ENCODE results near the gene GLRX.
"Not testable (repeated sequence)": the region's sequence is repeated elsewhere in the genome, so short reads cannot be mapped to it uniquely, and the experiment has no call there.

GLRX gene

DNA sequence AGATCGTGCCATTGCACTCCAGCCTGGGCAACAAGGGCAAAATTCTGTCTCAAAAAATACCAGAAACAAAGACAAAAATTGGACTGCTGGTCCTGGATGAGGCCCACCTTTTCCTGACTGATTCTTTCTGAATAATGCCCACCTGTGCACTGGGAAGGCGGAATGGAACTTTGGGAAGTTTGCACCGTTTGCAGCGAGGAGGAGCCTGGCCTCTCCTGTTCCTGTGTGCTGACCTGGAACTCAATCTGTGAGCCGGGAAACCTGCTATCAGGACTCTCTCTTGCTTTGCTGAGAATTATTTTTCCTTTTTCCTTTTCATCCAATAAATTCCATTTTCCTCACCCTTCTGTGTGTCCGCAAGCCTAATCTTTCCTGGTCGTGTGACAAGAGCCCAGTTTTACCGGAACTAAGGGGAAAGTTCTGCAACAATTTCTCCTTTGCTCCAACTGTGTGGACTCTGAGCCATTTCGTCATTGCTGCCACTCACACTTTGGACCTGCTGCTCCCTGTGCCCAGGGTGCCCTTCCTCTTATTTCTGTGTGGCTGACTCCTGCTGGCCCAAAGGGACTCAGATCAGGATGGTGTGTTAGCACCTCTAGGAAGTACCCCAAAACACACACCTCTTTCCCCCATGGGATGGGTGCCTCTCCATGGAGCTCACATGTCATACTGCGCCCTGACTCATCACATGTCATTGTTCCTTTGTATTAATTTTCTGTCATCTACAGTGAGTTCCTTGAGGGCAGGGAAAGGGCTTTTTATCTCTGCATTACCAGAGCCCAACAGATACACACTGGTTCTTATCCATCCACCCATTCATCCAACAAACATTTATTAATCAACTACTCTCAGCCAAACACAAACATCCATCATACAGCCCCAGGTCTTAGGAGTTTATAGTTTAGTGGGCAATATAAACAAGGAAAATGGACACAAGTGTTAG is 4.7 kb upstream of the GLRX start:
- no peak for FAIRE-seq

DNA sequence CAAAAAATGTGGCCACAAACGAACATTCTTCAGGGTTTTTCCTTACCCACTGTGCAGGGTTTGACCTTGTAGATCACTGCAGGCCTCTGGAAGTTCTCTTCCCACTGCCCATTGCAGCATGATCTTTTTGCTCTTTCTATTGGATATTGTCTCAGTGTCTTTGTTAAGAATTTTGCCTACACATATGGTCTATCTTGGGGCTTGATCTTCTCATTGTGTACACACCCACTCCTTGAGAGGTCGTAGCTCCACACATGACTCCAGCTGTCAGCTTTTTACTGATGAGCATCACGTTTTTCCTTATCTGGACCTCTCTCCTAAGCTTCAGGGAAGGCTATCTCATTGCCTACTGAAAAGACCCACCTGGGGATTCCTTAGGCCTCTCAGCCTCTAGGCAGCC is 3.0 kb upstream of the GLRX start:
- no peak for FAIRE-seq

DNA sequence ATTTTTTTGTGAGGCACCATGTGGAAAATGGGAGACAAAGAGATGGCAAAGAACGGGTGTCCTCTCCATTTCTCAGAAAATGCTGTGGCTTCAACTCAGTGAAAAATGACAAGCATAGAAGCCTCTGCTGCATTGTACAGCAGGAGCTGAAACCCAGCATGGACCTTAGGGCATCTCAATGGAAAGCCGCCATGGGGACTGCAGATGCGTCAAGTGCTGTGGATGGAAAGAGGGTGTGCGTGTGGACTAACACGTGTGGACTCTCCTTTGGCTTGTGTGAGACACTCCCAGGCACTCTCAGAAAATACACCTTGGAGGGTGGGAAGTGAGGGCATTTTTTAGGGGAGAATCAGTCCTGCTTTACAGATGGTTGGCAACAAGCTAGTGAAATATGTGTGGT is 2.2 kb upstream of the GLRX start:
- FAIRE-seq, result no peak

DNA sequence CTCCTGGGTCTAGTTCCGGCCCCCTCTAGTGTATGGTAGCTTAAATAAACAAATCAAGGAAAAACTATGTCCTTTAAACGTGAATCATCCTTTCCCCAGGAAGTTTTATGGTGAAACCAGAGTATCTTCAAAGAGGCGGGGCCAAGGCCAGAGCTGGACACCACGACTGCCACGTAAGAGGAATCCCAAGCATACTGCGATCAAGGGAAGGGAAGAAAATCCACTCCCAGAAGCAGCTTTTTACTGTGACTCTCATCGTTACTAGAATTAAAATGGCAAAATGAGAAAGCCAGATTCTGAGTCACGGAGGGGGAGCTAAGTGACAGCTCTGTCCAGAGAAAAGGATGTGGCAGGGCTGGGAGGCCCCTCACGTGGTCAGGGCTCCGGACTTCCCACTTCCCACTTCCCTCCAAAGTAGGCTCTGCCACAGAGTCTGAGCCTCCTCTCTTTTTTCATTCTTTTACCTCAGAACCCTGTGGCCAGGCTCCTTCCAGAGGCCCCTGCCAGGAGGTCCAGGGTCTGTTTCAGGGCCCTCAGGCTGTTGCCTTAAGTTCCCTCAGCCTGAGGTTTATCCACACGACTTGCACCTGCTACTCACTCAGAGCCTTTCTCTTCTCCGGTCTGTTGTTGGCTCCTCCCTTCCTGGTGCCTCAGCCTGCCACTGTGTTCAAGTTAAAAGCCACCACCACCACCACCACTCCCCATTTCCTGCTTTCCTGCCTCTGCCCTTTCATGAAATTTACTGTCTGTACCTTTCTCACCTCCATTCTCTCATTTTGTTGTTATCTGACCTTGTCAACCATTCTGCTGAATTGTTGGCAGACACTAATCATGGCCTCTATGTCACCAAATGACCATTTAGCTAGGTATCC is 1.4 kb upstream of the GLRX start:
- FAIRE-seq, result no peak

DNA sequence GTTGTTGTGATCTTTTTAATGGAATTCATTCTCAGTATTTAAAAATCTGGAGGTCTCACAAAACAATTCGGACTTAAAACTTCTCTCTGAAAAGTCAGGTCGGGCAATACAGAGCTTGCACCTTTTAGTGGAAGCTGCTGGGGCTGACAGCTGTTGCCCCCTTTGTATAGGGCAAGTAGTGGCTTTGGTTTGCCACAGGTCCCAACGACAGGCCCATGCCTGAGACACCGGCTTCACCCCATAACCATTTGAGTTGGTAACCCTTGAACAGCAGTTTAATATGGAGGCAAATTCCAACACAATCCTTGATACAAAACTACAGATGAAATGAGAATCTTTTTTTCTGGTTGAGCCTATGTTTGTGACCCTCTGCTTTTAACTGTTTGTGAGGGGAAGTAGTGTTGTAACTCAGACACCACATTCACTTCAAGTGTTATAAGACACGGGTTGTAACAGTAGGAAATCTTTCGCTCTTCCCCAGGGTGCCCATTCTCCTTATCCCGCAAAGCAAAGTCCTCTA is 752 bp upstream of the GLRX start:
- FAIRE-seq, result no peak

DNA sequence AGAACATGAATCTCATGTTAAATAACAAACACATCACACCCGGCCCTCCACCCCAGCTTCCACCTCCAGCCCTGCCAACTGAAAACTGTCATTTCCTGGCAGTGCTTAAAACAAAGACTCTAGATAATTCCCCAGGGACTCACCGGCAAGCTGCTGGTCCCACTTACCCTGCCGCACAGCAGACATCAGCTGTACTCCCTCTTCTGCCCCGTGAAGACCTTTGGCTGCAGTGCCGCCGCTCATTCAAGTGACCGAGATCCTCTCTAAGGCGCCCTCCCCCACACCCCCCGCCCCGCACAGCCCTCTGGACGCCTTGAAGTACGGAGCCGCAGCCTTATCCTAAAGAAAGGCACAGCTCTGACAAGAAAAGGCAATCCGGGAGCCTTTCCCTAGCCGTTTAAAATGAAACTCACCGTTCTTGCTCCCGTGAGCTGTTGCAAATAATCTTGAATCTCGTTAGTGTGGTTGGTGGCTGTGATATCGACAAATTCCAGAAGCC is 434 bp downstream of the GLRX start:
- no peak for FAIRE-seq

DNA sequence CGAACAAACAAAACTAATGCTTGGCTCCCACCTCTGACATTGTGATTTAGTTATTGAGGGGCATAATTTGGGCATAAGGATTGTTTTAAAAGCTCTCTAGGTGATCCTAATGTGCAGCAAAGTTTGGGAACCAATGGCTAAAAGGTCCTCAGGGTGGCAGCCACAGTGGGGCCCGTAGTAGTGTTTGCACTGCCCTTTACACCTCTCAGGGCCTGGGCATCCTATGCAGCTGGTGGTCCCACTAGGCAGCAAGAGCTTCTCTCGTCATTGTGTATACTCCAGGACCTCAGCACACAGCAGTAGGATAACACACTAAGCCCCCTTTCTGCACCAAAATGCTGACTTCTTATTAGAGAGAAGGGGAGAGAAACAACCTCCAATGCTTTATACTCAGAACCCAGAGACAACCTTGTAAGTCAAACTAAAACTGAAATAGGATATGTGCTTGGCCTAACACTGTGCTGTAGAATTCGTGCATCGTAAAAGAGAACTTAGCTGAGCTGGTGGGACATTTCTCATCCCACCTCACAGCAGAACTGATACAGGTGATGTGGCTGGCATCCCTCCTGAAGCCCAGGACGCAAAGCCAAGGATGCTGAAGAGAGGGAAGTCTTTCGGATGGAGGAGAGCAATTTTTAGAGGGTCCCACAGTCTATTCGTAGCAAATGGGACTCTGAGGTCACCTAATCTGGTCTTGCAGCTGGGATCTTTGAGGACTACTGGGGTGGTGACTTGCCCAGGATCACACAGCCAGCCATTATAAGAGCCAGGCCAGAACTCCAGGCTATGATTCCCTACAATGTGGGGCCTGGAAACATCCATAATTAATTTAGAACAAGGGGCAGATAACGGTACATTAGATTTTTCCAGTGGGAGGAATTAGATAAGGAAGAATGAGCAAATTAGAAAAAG is 1.2 kb downstream of the GLRX start:
- FAIRE-seq, result no peak

DNA sequence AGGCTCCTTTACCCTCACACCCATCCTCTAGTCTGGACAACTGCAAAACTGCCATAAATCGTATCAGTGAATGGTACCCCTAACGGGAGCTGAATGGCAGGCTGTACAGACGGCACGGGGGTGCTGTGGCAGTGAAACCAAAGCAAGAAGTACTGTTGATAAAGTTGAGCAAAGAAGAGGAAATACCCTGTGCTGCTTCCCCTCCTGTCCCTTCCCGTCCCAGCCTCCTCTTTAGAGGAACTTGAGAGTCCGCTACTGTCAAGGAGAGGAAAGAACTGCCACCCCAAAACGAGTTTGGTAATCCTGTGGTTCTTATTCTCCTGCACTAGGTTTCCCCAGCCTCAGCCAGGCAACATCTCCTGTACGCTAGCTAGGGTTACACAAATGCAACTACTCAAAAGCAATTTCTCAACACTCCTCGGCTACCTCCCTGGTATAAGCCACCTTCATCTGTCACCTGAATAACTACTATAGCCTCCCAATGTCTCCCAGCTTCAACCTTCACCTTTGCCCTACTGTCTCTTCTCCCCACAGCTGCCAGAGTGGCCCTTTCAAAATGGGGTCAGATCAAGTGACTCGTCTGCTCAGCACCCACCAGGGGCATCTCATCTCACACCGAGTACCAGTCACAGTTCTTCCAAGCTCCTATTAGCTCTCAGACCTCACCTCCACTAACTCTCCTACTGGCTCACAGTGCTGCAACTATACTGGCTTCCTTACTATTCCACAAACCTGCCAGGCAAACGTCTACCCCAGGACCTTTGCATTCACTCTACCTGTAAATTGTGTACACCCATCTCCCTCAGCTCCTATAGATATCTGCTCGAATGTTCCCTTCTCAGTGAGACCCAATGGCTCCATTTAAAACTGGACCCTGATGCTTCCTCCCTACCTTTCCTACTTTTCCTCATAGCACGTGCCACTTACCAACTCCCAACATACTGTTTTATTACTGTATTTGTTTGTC is 4.1 kb downstream of the GLRX start:
- FAIRE-seq, result no peak

DNA sequence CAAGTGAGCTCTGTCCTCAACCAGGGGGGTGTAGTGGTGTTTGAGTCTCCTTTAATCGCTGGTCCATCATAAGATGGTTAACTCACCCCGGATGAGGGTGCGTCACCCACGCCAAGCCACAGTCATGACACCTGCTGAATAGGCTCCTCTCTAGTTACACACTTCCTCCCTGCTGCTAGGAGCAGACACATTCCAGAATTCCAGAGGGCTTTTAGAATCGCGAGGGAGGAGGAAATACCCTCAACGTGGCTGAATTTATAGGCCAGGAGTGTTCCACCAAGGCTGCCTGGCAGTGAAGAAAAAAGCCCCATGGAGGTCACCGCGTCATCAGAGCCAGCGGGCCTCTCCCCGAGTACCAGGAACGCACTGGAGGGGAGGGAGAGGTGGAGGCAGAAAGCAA is 5.1 kb downstream of the GLRX start:
- no peak for FAIRE-seq

DNA sequence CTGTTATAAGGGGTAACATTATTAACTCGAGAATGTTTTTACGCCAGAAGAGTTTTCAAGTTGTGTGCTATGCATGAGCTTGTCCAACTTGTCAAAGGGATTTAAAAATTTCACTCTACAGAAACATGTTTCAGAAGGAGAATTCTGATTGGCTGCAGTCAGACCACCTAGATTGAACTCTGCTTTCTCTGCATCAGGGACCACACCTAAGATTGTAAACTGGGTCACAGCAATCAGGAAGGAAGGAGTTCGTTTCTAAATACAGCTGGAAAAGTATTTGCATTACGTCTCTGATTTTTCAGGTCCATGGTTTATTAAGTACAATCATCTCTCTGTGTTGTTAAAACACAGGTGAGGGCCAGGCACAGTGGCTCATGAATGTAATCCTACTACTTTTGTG is 5.8 kb downstream of the GLRX start:
- no peak for FAIRE-seq

DNA sequence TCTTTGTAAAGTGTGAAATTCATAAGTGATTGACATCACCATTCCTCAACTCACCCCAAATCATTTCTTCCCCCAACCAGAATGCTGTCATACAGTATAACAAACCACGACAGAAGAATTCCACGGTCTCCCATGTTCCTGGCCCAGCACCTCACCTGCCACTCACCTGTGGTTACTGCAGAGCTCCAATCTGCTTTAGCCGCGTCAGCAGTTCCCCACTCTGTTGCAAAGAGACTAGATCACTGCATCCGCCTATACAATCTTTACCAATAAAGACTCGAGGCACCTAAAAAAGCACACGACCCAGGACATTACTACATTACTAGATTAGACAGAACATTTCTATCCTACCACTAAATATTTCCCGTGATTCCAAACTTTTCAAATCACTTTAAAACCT is 6.2 kb downstream of the GLRX start:
- FAIRE-seq, result no peak

DNA sequence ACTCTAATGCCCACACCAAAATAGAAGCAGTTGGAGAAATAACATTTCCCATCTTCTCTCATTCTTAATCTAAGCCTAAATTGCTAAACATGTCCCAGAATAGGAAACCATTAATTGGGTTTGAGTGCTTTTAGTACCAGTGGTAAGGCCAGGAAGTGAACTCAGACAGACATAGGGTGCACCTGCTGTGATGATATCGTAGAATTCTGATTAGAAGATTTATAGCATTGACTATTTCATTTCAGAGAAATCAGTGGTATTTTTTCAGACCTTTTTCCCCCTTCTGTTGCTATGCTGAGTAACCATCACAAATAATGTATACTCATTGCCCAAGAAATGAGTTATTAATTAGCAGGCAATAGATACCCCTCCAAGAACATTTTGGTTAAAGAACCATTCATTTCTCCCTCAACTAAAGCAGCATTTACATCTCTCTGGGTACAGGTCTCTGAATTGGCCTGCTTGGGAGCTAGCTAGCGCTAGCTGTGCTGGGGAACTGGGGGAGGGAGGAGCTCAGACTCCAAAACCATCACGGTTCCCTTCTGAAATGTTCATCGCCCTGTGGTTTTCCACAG is 7.3 kb downstream of the GLRX start:
- no peak for FAIRE-seq

DNA sequence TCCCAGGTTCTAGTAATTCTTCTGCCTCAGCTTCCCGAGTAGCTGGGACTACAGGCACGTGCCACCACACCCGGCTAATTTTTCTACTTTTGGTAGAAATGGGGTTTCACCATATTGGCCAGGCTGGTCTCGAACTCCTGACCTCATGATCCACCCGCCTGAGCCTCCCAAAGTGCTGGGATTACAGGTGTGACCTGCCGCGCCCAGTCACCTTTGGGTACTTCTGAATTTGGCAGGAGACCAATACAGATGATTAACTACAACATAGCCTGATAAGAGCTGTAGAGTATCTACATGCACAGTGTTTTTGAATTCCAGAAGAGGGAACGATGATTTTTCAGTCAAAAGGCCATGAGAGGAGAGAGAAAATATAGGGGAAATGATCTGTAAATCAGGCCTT is 9.5 kb downstream of the GLRX start:
- not testable (repeated sequence) for FAIRE-seq

DNA sequence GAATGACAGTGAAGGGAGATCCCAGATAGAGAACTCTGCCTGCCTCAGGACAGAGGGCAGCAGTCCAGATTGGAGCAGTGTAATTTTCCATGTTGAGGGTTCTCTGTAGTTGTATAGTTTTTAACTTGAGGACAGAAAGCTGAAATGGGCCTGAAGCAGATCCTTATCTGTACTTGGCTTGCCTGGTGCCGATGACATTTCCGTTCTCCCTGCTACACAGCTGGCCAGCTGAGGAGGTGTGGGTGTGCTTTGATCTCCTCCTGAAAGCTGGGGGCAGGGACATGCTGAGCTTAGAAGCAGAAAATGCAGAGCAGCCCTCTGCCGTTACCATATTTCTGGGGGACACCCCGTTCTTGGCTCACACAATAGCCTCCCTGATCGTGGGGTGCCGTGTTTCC is 10.5 kb downstream of the GLRX start:
- no peak for FAIRE-seq

DNA sequence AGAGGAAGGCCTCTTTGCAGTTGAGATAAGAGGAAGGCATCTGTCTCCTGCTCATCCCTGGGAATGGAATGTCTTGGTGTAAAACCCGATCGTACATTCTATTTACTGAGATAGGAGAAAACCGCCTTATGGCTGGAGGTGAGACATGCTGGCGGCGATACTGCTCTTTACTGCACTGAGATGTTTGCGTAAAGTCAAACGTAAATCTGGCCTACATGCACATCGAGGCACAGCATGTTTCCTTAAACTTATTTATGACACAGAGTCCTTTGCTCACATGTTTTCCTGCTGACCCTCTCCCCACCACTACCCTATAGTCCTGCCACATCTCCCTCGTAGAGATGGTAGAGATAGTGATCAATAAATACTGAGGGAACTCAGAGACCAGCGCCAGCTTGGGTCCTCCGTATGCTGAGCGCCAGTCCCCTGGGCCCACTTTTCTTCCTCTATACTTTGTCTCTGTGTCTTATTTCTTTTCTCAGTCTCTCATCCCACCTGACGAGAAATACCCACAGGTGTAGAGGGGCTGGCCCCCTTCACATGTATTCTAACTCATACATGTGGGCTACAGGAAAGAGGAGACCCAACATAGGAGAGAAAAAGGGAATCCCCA is 11.0 kb downstream of the GLRX start:
- not testable (repeated sequence) for FAIRE-seq

DNA sequence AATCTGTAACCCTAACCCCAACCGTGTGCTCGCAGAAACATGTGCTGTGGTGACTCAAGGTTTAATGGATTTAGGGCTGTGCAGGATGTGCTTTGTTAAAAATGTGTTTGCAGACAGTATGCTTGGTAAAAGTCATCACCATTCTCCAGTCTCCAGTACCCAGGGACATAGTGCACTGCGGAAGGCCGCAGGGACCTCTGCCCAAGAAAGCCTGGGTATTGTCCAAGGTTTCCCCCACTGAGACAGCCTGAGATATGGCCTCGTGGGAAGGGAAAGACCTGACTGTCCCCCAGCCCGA is 11.5 kb downstream of the GLRX start:
- FAIRE-seq, result not testable (repeated sequence)

DNA sequence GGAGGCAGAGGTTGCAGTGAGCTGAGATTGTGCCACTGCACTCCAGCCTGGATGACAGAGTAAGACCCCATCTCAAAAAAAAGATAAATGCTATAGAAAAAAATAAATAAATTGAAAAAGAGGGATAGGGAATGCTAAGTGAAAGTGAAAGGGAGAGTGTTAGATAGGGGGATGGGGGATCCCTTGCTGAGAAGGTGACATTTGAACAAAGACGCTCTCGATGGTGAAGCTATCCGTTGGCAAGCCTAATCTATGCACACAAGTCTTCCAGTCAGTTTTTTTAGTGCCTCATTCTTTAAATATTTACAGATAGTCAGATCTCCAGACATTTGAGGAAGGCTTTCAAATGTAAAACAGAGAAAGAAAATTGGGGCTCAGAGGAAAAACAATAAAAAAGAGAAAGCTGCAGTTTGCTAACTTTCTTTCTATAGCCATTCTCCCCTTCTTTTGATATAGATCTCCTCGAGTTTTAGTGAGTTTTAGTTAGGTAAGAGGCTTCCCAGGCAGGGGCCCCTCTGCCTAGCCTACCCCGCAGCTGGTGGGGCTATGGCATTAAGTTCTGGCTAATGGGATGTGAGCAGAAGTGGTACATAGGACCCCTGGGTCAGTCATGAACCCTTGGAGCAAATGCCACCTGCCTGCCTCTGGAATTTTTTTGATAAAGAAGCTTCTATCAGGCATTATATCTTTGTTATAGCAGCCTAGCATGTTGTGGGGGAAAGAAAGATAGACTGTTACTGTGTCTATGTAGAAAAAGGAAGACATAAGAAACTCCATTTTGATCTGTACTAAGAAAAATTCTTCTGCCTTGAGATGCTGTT is 12.0 kb downstream of the GLRX start:
- no peak for FAIRE-seq

DNA sequence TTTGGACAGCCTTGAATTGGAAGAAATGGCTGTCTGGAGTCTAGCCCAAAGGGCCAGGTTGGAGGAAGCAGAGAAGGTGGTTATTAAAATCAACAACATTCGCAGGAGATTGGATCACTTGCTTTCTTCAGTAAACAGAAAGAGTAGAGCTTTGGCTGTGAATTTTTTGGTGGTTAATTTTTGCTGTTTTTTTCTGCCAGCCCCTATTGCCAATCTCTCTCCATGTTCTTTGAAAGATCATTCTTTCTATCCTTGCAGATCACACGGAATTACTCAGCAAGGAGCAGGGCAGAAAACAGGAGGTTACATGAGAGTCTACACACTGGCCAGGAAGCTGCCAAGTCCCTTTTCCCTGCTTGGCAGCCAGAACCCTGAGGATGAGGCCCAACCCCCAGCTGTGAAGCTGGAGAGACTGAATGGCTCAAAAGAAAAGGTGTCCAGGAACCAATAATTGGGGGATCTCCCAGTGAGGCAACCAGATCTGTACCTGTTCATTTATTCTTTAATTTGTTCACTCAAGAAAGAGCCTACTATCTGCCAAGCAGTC is 13.0 kb downstream of the GLRX start:
- FAIRE-seq, result no peak

Data from colon (tissue), 2 donors.